ENCODE data around the gene CBFB. TPM values are rescaled to one million over a fixed set of nuclear protein-coding genes. Genes with fewer than 3 reads are reported as not detected.

CBFB gene
- total RNA-seq, 4 donors from 2014 or later = 38.9 to 105 (median 96.5) TPM

DNA sequence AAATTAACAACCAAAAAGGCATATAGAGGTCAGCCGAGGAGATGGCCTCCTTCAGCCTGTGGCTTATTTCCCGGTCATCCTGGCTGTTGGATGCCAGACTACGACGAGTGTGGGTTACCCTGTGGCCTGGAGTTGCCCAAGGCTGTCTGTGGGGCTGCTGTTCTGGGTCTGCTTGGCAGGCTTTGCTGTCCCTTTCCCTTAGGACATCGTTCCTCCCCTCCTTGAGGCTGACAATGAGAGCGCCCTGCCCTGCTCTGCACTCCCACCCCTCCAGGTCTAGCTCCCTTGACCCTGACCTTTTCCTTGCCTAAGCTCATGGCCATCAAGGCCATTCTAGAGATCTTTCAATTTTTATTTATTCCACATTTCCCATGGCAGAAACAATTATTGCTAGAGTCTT is 1.9 kb upstream of the CBFB start:
- no peak overlapping the region for H3K4me3 ChIP-seq
- H3K36me3 ChIP-seq = no peaks in the 10 kb centered on the region
- no peak overlapping the region for H3K27ac ChIP-seq
- no peak for TF ChIP-seq POLR2A (IDR thresholded peaks at IDR 0.05)
- TF ChIP-seq, protein P1, sequence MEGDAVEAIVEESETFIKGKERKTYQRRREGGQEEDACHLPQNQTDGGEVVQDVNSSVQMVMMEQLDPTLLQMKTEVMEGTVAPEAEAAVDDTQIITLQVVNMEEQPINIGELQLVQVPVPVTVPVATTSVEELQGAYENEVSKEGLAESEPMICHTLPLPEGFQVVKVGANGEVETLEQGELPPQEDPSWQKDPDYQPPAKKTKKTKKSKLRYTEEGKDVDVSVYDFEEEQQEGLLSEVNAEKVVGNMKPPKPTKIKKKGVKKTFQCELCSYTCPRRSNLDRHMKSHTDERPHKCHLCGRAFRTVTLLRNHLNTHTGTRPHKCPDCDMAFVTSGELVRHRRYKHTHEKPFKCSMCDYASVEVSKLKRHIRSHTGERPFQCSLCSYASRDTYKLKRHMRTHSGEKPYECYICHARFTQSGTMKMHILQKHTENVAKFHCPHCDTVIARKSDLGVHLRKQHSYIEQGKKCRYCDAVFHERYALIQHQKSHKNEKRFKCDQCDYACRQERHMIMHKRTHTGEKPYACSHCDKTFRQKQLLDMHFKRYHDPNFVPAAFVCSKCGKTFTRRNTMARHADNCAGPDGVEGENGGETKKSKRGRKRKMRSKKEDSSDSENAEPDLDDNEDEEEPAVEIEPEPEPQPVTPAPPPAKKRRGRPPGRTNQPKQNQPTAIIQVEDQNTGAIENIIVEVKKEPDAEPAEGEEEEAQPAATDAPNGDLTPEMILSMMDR (IDR thresholded peaks at IDR 0.05 in 4 of 5, conservative IDR thresholded peaks at IDR 0.05 in 1 of 5) = no peak
- no peaks in the 10 kb centered on the region for H3K9me3 ChIP-seq
- no peaks in the 10 kb centered on the region for H3K27me3 ChIP-seq
- peaks cover 25 to 26% of the 10 kb centered on the region in 2 donors for H3K4me1 ChIP-seq
- DNase-seq = no peak
- intact Hi-C loops (cut with DNase I; ENCODE audit: low total_unique reads) (no loop called here), in situ Hi-C loops (cut with MboI; ENCODE audit: low sequenced_read_pairs in 4 of 4) (no loop called here)
- ATAC-seq = no peak

DNA sequence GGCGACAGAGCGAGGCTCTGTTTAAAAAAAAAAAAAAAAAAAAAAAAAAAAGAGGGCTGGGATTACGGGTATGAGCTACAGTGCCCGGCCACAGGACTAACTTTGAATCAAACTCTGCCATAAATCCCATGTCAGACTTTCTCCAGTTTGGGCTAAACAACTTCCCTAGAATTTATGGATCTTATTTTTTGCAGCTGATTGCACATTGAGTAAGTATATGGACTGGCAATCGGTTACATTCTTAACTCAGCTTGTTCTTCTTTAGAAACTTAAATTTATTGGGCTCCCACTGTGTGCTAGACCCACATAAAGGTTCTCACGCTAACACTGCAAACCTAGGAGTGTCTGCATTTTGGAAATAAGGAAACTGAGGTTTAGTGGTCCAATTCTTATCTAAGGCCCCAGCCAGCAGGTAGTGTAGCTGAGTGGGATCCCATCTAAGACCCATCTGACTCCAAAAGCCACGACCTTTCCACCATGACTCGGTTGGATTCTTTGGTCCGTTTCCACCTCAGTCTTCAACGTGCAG is 718 bp upstream of the CBFB start:
- in situ Hi-C loops (cut with MboI; ENCODE audit: low sequenced_read_pairs in 4 of 4) (no loop called here), intact Hi-C loops (cut with DNase I; ENCODE audit: low total_unique reads) (loop anchor here (2.0 kb wide), 3 partner anchors 27 to 133 kb away; partner anchors contain the start of gene PHAF1)
- H3K27ac ChIP-seq = peak overlapping the region; percentile 97 to 98 (median 98)
- ATAC-seq (no peak), DNase-seq (no peak)
- H3K36me3 ChIP-seq = no peaks in the 10 kb centered on the region
- H3K27me3 ChIP-seq = no peaks in the 10 kb centered on the region
- no peaks in the 10 kb centered on the region for H3K9me3 ChIP-seq
- H3K4me3 ChIP-seq = peak overlapping the region; percentile 67 to 80 (median 72)
- TF ChIP-seq, protein P1 (IDR thresholded peaks at IDR 0.05 in 4 of 5, conservative IDR thresholded peaks at IDR 0.05 in 1 of 5) = no peak
- peaks cover 26 to 31% of the 10 kb centered on the region in 2 donors for H3K4me1 ChIP-seq

DNA sequence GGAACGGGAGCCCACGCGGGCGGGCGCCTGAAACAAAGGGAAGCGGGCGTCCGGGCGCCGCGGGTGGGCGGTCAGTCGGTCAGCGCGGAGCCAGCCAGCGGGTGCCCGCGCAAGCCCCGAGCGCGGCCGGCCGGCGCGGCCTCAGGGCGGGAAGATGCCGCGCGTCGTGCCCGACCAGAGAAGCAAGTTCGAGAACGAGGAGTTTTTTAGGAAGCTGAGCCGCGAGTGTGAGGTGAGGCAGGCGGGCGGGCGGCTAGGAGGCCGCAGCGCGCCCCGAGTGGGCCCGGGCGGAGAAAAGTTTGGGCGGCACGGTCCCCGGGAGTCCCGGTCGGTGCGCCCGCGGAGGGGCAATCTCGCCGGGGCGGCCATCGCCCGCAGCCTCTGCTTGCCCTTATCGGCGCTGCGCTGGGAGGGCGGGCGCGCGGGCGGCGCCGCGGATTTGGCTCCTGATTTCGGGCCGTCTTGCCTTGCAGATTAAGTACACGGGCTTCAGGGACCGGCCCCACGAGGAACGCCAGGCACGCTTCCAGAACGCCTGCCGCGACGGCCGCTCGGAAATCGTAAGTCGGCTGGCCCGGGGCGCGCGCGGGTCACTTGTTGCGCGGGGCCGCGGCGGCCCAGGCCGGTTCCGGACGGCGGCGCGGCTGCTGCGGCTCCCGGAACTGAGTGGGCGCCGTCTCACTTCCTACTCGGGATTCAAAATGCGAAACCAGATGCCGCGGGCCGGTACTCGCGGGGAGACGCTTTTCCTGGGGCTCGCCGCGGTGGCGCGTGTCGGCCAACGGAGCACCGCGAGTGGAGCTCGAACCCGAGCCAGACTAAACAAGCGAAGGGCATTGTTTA is 526 bp downstream of the CBFB start:
- intact Hi-C loops (cut with DNase I; ENCODE audit: low total_unique reads) = loop anchor here (2.0 kb wide), 3 partner anchors 29 to 131 kb away; partner anchors contain the start of gene PHAF1

DNA sequence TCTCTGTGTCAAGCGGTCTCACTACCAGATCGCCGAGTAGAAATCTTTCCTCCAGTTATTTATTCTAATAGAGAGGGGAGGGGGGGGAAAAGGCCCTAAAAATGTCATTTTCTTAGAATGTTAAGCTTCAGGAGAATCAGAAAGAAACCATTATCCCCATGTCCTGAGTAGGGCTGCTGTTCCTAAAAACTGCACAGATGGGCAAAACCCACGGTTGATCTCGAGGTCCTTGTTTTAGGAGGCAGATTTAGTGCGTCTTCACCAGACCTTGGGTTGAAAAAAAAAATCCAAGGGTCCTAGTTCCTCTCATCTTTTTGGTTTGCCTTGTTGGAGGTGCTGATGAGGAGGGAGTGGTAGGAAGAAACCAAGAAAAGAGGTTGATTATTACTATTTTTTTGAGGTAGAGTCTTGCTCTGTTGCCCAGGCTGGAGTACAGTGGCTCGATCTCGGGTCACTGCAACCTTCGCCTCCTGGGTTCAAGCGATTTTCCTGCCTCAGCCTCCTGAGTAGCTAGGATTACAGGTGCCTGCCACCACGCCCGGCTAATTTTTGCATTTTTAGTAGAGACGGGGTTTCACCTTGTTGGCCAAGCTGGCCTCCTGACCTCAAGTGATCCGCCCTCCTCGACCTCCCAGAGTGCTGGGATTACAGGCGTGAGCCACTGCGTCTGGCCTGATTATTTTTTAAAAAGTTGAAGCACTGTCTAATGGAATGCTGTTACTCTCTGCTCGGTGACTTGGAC is 1.4 kb downstream of the CBFB start:
- H3K27ac ChIP-seq = peak overlapping the region; percentile 97 to 98 (median 98)
- in situ Hi-C loops (cut with MboI; ENCODE audit: low sequenced_read_pairs in 4 of 4) = no loop called here
- no peaks in the 10 kb centered on the region for H3K27me3 ChIP-seq
- ATAC-seq (no peak), DNase-seq (no peak)
- intact Hi-C loops (cut with DNase I; ENCODE audit: low total_unique reads) = no loop called here
- no peaks in the 10 kb centered on the region for H3K36me3 ChIP-seq
- H3K4me3 ChIP-seq = peak overlapping the region; percentile 70 to 92 (median 76)
- TF ChIP-seq, protein P1 (IDR thresholded peaks at IDR 0.05 in 4 of 5, conservative IDR thresholded peaks at IDR 0.05 in 1 of 5) = no peak
- no peak for TF ChIP-seq POLR2A (IDR thresholded peaks at IDR 0.05)
- H3K4me1 ChIP-seq = peaks cover 35 to 43% of the 10 kb centered on the region in 2 donors
- H3K9me3 ChIP-seq = no peaks in the 10 kb centered on the region

More for the DNA sequence above, 526 bp downstream of the CBFB start:
- Histone ChIP-seq H3K4me1 (peaks cover 29 to 34% of the 10 kb centered on the region in 2 donors), H3K27me3 (no peaks in the 10 kb centered on the region), H3K27ac (peak overlapping the region; percentile 97 to 98 (median 98)), H3K36me3 (no peaks in the 10 kb centered on the region), H3K4me3 (peak overlapping the region; percentile 70 to 92 (median 76)), H3K9me3 (no peaks in the 10 kb centered on the region)
- in situ Hi-C loops (cut with MboI; ENCODE audit: low sequenced_read_pairs in 4 of 4) = no loop called here
- peak; percentile 20 to 63 for TF ChIP-seq POLR2A (IDR thresholded peaks at IDR 0.05)
- TF ChIP-seq, protein P1 (IDR thresholded peaks at IDR 0.05 in 4 of 5, conservative IDR thresholded peaks at IDR 0.05 in 1 of 5) = peak in 1 of 5 experiments; percentile 3
- DNase-seq (peak; percentile 46 to 62), ATAC-seq (peak; percentile 55 to 69)
